H9 (cell line): ENCODE data around the gene SEPHS1. TPM values are rescaled to one million over a fixed set of nuclear protein-coding genes. Genes with fewer than 3 reads are reported as not detected.
A peak's percentile ranks its signal among the peaks of the same experiment; 100 is the strongest.

Experiments
- DNase-seq: peaks from one replicate; pipeline ENCODE4 v3.0.0-alpha.2; 2017
- H2AFZ ChIP-seq: one replicate; pipeline ENCODE4 v1.6.1; 2013; ENCODE audit warnings: mild to moderate bottlenecking, low read length, control low read depth, moderate library complexity
- H2AK5ac ChIP-seq: 2 replicates; pipeline ENCODE4 v1.6.1; 2013; ENCODE audit warnings: low read length, control low read depth, mixed read lengths; ENCODE audit not compliant: insufficient read length
- H2BK120ac ChIP-seq: one replicate; pipeline ENCODE4 v1.6.1; 2013; ENCODE audit warnings: low read depth, mild to moderate bottlenecking, low read length, control low read depth, inconsistent platforms; ENCODE audit not compliant: poor library complexity, severe bottlenecking
- H2BK12ac ChIP-seq: 2 replicates; pipeline ENCODE4 v1.6.1; 2013; ENCODE audit warnings: low read length, control low read depth, mixed read lengths, low read depth; ENCODE audit not compliant: insufficient read length
- H2BK15ac ChIP-seq: 2 replicates; pipeline ENCODE4 v1.6.1; 2013; ENCODE audit warnings: low read depth, low read length, control low read depth
- H2BK20ac ChIP-seq: one replicate; pipeline ENCODE4 v1.6.1; 2013; ENCODE audit warnings: low read depth, mild to moderate bottlenecking, low read length, control low read depth, inconsistent platforms; ENCODE audit not compliant: poor library complexity, severe bottlenecking
- H2BK5ac ChIP-seq: 2 replicates; pipeline ENCODE4 v1.6.1; 2013; ENCODE audit warnings: low read length, control low read depth, mixed read lengths; ENCODE audit not compliant: insufficient read length
- H3K14ac ChIP-seq: 2 replicates; pipeline ENCODE4 v1.6.1; 2013; ENCODE audit warnings: low read length, control low read depth; ENCODE audit not compliant: insufficient read depth
- H3K18ac ChIP-seq: 2 replicates; pipeline ENCODE4 v1.6.1; 2013; ENCODE audit warnings: low read depth, mild to moderate bottlenecking, mixed read lengths, low read length, control low read depth; ENCODE audit not compliant: insufficient read length
- H3K23ac ChIP-seq: 2 replicates; pipeline ENCODE4 v1.6.1; 2013; ENCODE audit warnings: low read length, control low read depth, mixed read lengths, low read depth; ENCODE audit not compliant: insufficient read length
- H3K23me2 ChIP-seq: 2 replicates; pipeline ENCODE4 v1.6.1; 2013; ENCODE audit warnings: low read depth, mild to moderate bottlenecking, mixed read lengths, low read length, control low read depth; ENCODE audit not compliant: insufficient read length, poor library complexity, severe bottlenecking
- H3K27ac ChIP-seq: 2 replicates; pipeline ENCODE4 v1.5.1; 2013; ENCODE audit warnings: low read length, control low read depth, mixed read lengths, low read depth; ENCODE audit not compliant: insufficient read length
- H3K27me3 ChIP-seq: 2 replicates; pipeline ENCODE4 v1.6.1; 2013; ENCODE audit warnings: low read length, control low read depth, inconsistent platforms; ENCODE audit not compliant: insufficient read depth
- H3K4ac ChIP-seq: 2 replicates; pipeline ENCODE4 v1.6.1; 2013; ENCODE audit warnings: low read depth, mild to moderate bottlenecking, control low read depth, inconsistent platforms, low read length, moderate library complexity
- H3K4me1 ChIP-seq: 2 replicates; pipeline ENCODE4 v1.6.1; 2013; ENCODE audit warnings: low read length, control low read depth, inconsistent platforms; ENCODE audit not compliant: insufficient read depth
- H3K4me2 ChIP-seq: 2 replicates; pipeline ENCODE4 v1.6.1; 2013; ENCODE audit warnings: low read length, control low read depth, mixed read lengths; ENCODE audit not compliant: insufficient read length, insufficient read depth
- H3K56ac ChIP-seq: 2 replicates; pipeline ENCODE4 v1.6.1; 2013; ENCODE audit warnings: low read depth, mild to moderate bottlenecking, mixed read lengths, low read length, control low read depth; ENCODE audit not compliant: insufficient read length
- H3K79me1 ChIP-seq: 2 replicates; pipeline ENCODE4 v1.6.1; 2013; ENCODE audit warnings: low read depth, mild to moderate bottlenecking, moderate library complexity, low read length, control low read depth, inconsistent platforms; ENCODE audit not compliant: insufficient read depth, poor library complexity, severe bottlenecking
- H3K79me2 ChIP-seq: 2 replicates; pipeline ENCODE4 v1.6.1; 2013; ENCODE audit warnings: low read length, control low read depth, inconsistent platforms; ENCODE audit not compliant: insufficient read depth
- H3K9ac ChIP-seq: 2 replicates; pipeline ENCODE4 v1.6.1; 2013; ENCODE audit warnings: low read length, control low read depth, mixed read lengths; ENCODE audit not compliant: insufficient read length; ENCODE audit errors: extremely low read depth
- H3K9me3 ChIP-seq: one replicate; pipeline ENCODE4 v1.6.1; 2013; ENCODE audit warnings: low read depth, low read length, inconsistent platforms; ENCODE audit not compliant: control insufficient read depth
- H3T11ph ChIP-seq: one replicate; pipeline ENCODE4 v1.6.1; 2013; ENCODE audit warnings: mild to moderate bottlenecking, low read length, control low read depth, inconsistent platforms
- H4K20me1 ChIP-seq: one replicate; pipeline ENCODE4 v1.6.1; 2013; ENCODE audit not compliant: control insufficient read depth, insufficient read length, insufficient read depth
- H4K5ac ChIP-seq: 2 replicates; pipeline ENCODE4 v1.6.1; 2013; ENCODE audit warnings: low read depth, mild to moderate bottlenecking, mixed read lengths, low read length, control low read depth; ENCODE audit not compliant: insufficient read length
- H4K8ac ChIP-seq: replicated peaks from 2 replicates; pipeline ENCODE4 v1.6.1; 2013; ENCODE audit warnings: low read length, control low read depth, mixed read lengths, low read depth; ENCODE audit not compliant: insufficient read length
- H4K91ac ChIP-seq: 2 replicates; pipeline ENCODE4 v1.6.1; 2013; ENCODE audit warnings: low read depth, mild to moderate bottlenecking, moderate library complexity, mixed read lengths, low read length, control low read depth; ENCODE audit not compliant: insufficient read length
- H3K27ac Mint-ChIP-seq, 3 experiments: 2 replicates in 2 of 3; 3 replicates in 1 of 3; pipeline ENCODE4 v1.8.0; 2020 to 2021; ENCODE audit warnings: mixed read lengths in 3 of 3, mild to moderate bottlenecking in 1 of 3, moderate library complexity in 1 of 3
- H3K27me3 Mint-ChIP-seq: 2 replicates; pipeline ENCODE4 v1.8.0; 2021; ENCODE audit warnings: low read depth, mild to moderate bottlenecking, moderate library complexity, mixed read lengths
- H3K36me3 Mint-ChIP-seq, 3 experiments: 2 replicates in 2 of 3; 3 replicates in 1 of 3; pipeline ENCODE4 v1.8.0; 2020 to 2021; ENCODE audit warnings: low read depth in 3 of 3, mixed read lengths in 3 of 3; ENCODE audit not compliant: insufficient read depth in 1 of 3
- H3K4me1 Mint-ChIP-seq, 2 experiments: 2 replicates each; pipeline ENCODE4 v1.8.0; 2020; ENCODE audit warnings: mixed read lengths in 2 of 2
- H3K4me3 Mint-ChIP-seq, 2 experiments: 2 replicates in 1 of 2; 3 replicates in 1 of 2; pipeline ENCODE4 v1.8.0; 2020 to 2021; ENCODE audit warnings: mild to moderate bottlenecking in 2 of 2, mixed read lengths in 2 of 2, moderate library complexity in 1 of 2
- H3K9me3 Mint-ChIP-seq, 2 experiments: 2 replicates in 1 of 2; 3 replicates in 1 of 2; pipeline ENCODE4 v1.8.0; 2020; ENCODE audit warnings: mild to moderate bottlenecking in 2 of 2, mixed read lengths in 2 of 2, moderate library complexity in 1 of 2
- CTCF ChIP-seq: fragments of 200-600 bp; sonication (generic); conservative IDR thresholded peaks from 3 replicates; pipeline ENCODE4 v1.8.0; 2021; ENCODE audit warnings: antibody characterized with exemption, mild to moderate bottlenecking
- WGBS: extraction: QIAGEN DNeasy Blood & Tissue Kit; methylation state at CpG from one replicate; pipeline ENCODE4 v1.1.7; 2013; ENCODE audit warnings: missing lambda C conversion rate, low lambda C conversion rate, mixed read lengths; ENCODE audit not compliant: insufficient read length; ENCODE audit errors: extremely low coverage; 5-methylcytosine and 5-hydroxymethylcytosine counted together
- total RNA-seq: library from RNA; stranded (reverse); gene quantifications from 2 replicates; pipeline ENCODE4 v1.2.1, GENCODE V29; 2021

The SEPHS1 gene
- total RNA-seq, 1 experiment from 2014 or later: 366 TPM

GRCh38 chr10:13270877-13271551 lies 77.1 kb downstream of the SEPHS1 start:
- Histone ChIP-seq H2AFZ (no peak overlapping the region), H3K4me2 (no peak overlapping the region), H3K23me2 (no peaks in the 10 kb centered on the region), H2AK5ac (no peak overlapping the region), H3K79me1 (no peaks in the 10 kb centered on the region), H4K5ac (peak overlapping the region; percentile 10), H3K9ac (no peak overlapping the region), H4K91ac (no peak overlapping the region), H3K56ac (no peak overlapping the region), H2BK120ac (no peak overlapping the region), H2BK5ac (no peak overlapping the region), H3K23ac (no peak overlapping the region), H2BK15ac (no peak overlapping the region), H4K20me1 (no peaks in the 10 kb centered on the region), H3T11ph (no peak overlapping the region), H3K79me2 (no peaks in the 10 kb centered on the region), H3K4ac (no peak overlapping the region), H2BK20ac (no peak overlapping the region), H3K18ac (no peak overlapping the region), H3K9me3 (no peaks in the 10 kb centered on the region), H3K27me3 (no peaks in the 10 kb centered on the region), H4K8ac (no peak overlapping the region), H3K27ac (no peak overlapping the region), H3K14ac (no peak overlapping the region), H3K4me1 (peaks cover 10% of the 10 kb centered on the region; the same call in 1 of the 2 replicates), H2BK12ac (no peak overlapping the region)
- Mint-ChIP-seq H3K9me3 (no peaks in the 10 kb centered on the region), H3K27me3 (no peaks in the 10 kb centered on the region), H3K4me3 (no peak overlapping the region), H3K4me1 (peaks cover 25 to 36% of the 10 kb centered on the region in 2 experiments), H3K27ac (peak overlapping the region in 2 of 3 experiments; percentile 16 to 72; a peak in 2 of 7 replicates), H3K36me3 (no peaks in the 10 kb centered on the region)
- WGBS: no CpG with 5 or more reads among the region's 9 CpGs
- TF ChIP-seq CTCF: no peak
- no peak for DNase-seq
